Raji (cell line): Measurements from ENCODE around the gene NPR1.

Experiments
- POLR2A ChIP-seq: IDR thresholded peaks from 2 replicates; pipeline ENCODE4 v1.6.1; 2011; ENCODE audit warnings: low read depth, low read length, control low read depth; ENCODE audit not compliant: insufficient read depth

NPR1 gene

GRCh38 chr1:153734396-153735089, 56.1 kb downstream of the NPR1 start:
- no peak for TF ChIP-seq POLR2A

- no peak for TF ChIP-seq POLR2A
Measured at GRCh38 chr1:153735090-153735420, 56.6 kb downstream of the NPR1 start.

GRCh38 chr1:153741986-153742385, 63.5 kb downstream of the NPR1 start:
- no peak for TF ChIP-seq POLR2A

- TF ChIP-seq POLR2A, result no peak
Measured at GRCh38 chr1:153742411-153743142, 64.1 kb downstream of the NPR1 start.
